A549 treated with AZD9567 at 1 μM for 4 hours (cell line): ENCODE data around the gene VPS8. TPM values are rescaled to one million over a fixed set of nuclear protein-coding genes. Genes with fewer than 3 reads are reported as not detected.

Experiments
- total RNA-seq: library from RNA; stranded (reverse); fragments of 200-300 nt; extraction: Qiagen RNA extraction; gene quantifications from 5 replicates; pipeline ENCODE4 v1.2.3, GENCODE V29; 2022; ENCODE audit not compliant: insufficient read depth

VPS8 gene, protein sequence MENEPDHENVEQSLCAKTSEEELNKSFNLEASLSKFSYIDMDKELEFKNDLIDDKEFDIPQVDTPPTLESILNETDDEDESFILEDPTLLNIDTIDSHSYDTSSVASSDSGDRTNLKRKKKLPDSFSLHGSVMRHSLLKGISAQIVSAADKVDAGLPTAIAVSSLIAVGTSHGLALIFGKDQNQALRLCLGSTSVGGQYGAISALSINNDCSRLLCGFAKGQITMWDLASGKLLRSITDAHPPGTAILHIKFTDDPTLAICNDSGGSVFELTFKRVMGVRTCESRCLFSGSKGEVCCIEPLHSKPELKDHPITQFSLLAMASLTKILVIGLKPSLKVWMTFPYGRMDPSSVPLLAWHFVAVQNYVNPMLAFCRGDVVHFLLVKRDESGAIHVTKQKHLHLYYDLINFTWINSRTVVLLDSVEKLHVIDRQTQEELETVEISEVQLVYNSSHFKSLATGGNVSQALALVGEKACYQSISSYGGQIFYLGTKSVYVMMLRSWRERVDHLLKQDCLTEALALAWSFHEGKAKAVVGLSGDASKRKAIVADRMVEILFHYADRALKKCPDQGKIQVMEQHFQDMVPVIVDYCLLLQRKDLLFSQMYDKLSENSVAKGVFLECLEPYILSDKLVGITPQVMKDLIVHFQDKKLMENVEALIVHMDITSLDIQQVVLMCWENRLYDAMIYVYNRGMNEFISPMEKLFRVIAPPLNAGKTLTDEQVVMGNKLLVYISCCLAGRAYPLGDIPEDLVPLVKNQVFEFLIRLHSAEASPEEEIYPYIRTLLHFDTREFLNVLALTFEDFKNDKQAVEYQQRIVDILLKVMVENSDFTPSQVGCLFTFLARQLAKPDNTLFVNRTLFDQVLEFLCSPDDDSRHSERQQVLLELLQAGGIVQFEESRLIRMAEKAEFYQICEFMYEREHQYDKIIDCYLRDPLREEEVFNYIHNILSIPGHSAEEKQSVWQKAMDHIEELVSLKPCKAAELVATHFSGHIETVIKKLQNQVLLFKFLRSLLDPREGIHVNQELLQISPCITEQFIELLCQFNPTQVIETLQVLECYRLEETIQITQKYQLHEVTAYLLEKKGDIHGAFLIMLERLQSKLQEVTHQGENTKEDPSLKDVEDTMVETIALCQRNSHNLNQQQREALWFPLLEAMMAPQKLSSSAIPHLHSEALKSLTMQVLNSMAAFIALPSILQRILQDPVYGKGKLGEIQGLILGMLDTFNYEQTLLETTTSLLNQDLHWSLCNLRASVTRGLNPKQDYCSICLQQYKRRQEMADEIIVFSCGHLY (N-terminal part only)
- 8.4 to 19.5 TPM (median 9.1 TPM) in 5 replicates for total RNA-seq

DNA sequence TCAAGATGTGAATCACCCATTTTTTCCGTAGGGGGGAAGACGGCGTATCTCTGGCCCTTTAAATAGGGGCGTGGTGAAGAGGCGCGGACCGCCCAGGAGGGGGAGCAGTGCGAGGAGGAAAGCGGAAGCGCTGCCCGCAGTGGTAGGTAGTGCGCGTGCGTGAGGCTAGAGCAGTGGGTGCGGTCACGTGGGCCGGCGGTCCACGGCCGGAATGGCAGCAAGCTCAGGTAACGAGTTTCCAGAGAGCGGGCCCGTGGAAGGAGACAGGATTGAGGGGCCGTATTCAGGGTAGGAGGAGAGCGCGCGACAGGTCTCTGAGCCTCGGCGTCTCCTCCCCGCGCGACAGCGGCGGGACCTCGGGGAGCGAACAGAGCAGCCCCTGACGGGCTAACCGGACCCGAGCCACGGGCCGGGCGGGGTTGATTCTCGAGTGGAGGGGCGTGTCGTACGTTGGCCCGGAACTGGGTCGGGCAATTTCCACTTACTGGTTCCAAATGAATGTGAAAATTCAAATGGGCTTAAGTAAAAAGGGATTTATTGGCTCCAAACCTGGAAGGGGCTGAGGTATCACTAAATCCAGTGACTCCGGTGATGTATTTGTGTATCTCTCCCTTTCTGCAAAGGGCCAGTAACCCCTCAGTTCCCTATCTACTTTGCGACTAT is at the start of gene VPS8:
Gene VPS8 (plus strand): TSS at position 168 of the 663 bp plus-strand sequence. CDS start 12,467 bp downstream, outside the sequence.

Other genes with a start within 250 kb of the VPS8 start
- gene MAGEF1, start 100.1 kb upstream of the VPS8 start, total RNA-seq = 22.6 to 27.6 TPM (median 27.0 TPM) in 5 replicates